Placental epithelial cell (primary cell): ENCODE results near the gene PTGES3L. TPM values are rescaled to one million over a fixed set of nuclear protein-coding genes. Genes with fewer than 3 reads are reported as not detected.

Experiments used
- small RNA-seq: library from RNA; depleted of rRNA; stranded (forward); fragments of <200 nt; gene quantifications from one replicate; pipeline ENCODE3, GENCODE V24; 2012
- total RNA-seq: library from RNA; depleted of rRNA; stranded (reverse); fragments of >200 nt; gene quantifications from 2 replicates; pipeline ENCODE4 v1.2.3, GENCODE V29; 2012

The PTGES3L gene
- total RNA-seq: under 0.01 and 0.87 TPM in 2 replicates

DNA sequence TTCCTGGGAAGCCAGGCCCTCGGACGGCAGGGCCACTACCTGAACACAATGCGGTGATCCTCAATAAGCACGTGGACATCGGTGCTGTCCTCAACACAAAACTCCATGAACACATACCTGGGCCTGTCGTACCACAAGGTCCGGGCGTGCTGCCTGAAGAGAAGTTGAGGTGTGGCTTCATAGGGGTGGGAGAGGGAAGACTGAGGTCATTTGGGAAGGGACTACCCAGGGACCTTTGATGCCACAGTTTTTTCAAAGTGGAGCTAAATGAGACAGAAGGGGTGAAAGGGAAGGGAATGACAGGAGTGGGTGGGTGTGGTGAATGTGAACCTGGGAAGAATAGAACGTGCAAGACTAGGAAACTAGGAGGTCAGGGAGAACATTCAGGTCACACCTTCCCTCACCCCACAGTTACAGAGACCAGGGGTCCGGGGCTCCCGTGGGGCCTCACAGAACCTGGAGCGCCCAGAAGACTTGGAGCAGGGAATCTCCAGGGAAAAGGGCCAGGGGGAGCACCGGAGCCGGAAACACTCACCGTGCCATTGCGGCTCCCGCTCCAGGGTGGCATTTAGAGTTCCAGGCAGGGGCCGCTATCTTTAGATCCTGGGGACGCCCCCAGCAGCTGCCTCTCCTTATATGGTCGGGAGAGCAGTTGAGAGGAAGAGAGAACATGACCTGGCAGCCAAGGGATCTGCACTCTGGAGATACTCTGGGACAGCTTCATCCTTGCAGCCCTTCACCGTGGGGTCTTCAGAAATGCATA is at the start of gene PTGES3L:
Gene PTGES3L, minus strand, starts transcription at position 570 of the 763 bp plus-strand sequence. Its CDS starts 27 bp downstream, at position 543.

DNA sequence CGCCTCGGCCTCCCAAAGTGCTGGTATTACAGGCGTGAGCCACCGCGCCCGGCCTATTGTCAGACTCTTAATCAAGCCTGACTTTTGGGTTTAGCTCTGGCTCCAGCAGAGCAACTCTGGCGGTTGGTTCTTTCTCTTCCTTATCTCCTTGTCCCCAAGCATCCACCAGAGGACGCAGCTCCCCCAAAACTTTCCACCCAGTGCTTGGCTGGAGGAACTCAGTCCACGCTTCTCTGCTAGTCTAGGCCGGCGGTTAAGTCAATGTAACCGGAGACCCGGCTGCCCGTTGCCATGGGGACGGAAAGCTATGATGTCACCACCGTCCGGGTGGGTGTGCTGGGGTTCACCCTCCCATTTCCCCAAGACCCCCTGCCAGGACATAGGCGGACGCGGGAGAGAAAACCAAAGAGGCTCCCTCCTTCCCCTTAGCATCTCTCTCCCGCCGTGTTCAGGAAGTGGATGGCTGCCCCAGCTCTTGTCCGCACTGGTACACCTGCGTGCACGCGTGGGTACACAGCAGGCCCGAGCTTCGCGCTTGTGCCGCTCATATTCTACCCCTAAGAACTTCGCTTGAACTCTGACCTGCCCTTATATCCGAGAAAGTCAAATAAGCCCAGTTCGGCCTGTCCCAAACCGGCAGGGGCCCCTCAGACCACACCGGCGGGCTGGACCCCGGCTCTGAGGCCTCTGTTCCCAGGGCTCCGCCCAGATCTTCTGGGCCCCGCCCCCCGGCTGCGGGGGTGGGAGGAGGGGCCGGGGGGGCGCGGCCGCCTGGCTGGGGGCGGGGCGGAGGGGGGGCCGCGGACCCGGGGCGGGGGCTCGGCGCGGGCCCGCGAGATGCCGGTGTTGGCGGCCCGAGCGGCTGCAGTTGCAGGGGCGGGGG is 44.8 kb upstream of the PTGES3L start, which contains the start of gene RND2:
Gene RND2, plus strand, starts transcription at position 825 of the 883 bp plus-strand sequence. CDS start 117 bp downstream, outside the sequence.

GRCh38 chr17:43021741-43022512 is 42.0 kb upstream of the PTGES3L start, which contains the start of gene VAT1:
Gene VAT1 (minus strand): TSS chr17:43022385. CDS start chr17:43022322, 63 bp downstream.

GRCh38 chr17:43006639-43007551 is 27.0 kb upstream of the PTGES3L start, which contains the start of gene IFI35:
Gene IFI35 (plus strand): TSS chr17:43006784. CDS start chr17:43006948, 164 bp downstream.

GRCh38 chr17:42997984-42998938 is 18.4 kb upstream of the PTGES3L start, which contains the start of gene RPL27:
Gene RPL27 (plus strand): TSS chr17:42998419. CDS start chr17:42998751, 332 bp downstream.

DNA sequence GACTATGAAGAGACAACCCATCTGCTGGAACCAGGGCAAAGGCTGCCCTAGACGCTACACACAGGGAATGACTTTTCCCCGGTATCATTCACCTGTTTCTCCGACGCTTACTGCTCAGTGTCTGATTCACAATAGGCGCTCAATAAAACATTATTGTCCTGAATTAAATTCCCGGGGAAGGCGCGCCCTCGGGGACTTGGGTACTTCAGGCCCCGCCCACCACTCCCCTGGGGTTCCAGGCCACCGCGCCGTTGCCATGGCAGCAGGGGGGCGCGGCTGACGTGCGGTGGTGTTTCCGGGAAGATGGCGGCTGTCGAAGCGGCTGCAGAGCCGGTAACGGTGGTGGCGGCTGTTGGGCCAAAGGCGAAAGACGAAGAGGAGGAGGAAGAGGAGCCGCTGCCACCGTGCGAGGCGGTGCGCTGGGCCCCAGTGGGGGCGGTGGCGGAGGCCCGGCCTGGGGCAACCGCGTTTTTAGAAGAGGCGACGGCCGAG is 440 bp upstream of the PTGES3L start, which contains the start of gene RUNDC1:
Gene RUNDC1, plus strand, starts transcription at position 292 of the 492 bp plus-strand sequence. Its CDS starts 12 bp downstream, at position 304.

DNA sequence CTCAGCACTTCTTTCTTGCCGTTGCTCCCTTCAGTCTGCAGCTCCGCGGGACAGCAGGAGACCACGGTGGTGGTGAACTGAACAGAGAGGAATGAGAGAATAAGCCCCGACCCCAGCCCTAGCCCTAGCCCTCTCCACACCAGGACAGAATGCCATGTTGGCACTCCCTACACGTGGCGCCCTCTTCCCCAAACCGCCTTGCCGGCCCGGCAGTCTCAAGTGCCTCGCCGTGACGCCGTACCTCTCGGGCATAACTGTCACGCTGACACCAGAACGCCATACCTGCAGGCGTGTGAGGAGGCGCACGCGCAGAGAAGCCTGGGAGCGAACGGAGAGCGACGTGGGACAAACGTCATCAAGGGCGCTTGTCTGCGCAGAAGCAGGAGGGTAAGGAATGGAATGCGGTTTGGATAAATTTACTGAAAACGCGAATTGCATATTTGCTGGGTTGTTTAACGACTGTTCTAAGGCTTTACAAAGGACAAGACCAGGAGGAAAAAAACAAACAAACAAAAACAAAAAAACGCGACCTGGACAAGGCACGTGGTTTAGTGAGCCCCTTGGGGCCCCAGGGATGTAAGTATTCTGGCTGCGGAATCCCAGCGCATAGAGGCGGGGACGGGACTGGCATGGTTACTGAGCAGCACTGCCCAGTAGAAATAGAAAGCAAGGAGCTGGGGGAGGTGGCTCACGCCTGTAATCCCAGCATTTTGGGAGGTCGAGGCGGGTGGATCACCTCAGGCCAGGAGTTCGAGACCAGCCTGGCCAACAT is 15.5 kb downstream of the PTGES3L start, which contains the start of gene AARSD1:
Gene AARSD1, minus strand, starts transcription at position 294 of the 772 bp plus-strand sequence. Its CDS starts 14 bp downstream, at position 280.

Small RNA genes within 50 kb of the gene (small RNA-seq; reads per million reads assigned to genes)
- gene AARSD1: not detected
- gene RF00561: 0.12 reads per million

Other genes starting within 250 kb of the PTGES3L start
- gene EZH1, start 235.0 kb downstream of the PTGES3L start, total RNA-seq: 11.4 and 16.9 TPM in 2 replicates
- gene RAMP2, start 218.9 kb downstream of the PTGES3L start, total RNA-seq: 0.79 TPM in 1 of 2 replicates, not detected in the other
- 58.5 and 77.0 TPM in 2 replicates for gene VPS25, start 206.6 kb downstream of the PTGES3L start, total RNA-seq
- 0.33 and 0.39 TPM in 2 replicates for gene WNK4, start 199.5 kb downstream of the PTGES3L start, total RNA-seq
- gene COA3, start 181.4 kb downstream of the PTGES3L start, total RNA-seq: 55.4 and 63.7 TPM in 2 replicates
- gene CNTD1, start 181.2 kb downstream of the PTGES3L start, total RNA-seq: 0.79 TPM in 1 of 2 replicates, not detected in the other
- gene BECN1, start 155.8 kb downstream of the PTGES3L start, total RNA-seq: 71.1 and 81.1 TPM in 2 replicates
- gene PSME3, start 146.7 kb downstream of the PTGES3L start, total RNA-seq: 67.5 and 83.7 TPM in 2 replicates
- 0.79 and 1.1 TPM in 2 replicates for gene AOC2, start 135.5 kb downstream of the PTGES3L start, total RNA-seq
- gene AOC3, start 128.9 kb downstream of the PTGES3L start, total RNA-seq: under 0.01 TPM in 2 replicates
- not detected in 2 replicates for gene G6PC1, start 79.3 kb downstream of the PTGES3L start, total RNA-seq
- gene AARSD1, start 15.6 kb downstream of the PTGES3L start, total RNA-seq: 17.7 and 22.2 TPM in 2 replicates
- gene RUNDC1, start 485 bp upstream of the PTGES3L start, total RNA-seq: 9.8 and 10.4 TPM in 2 replicates
- 745 and 1,184 TPM in 2 replicates for gene RPL27, start 18.3 kb upstream of the PTGES3L start, total RNA-seq
- 8.2 and 8.5 TPM in 2 replicates for gene IFI35, start 26.7 kb upstream of the PTGES3L start, total RNA-seq
- gene VAT1, start 42.3 kb upstream of the PTGES3L start, total RNA-seq: 77.5 and 82.8 TPM in 2 replicates
- under 0.01 and 0.33 TPM in 2 replicates for gene RND2, start 45.2 kb upstream of the PTGES3L start, total RNA-seq
- gene BRCA1, start 145.3 kb upstream of the PTGES3L start, total RNA-seq: 8.2 and 10.6 TPM in 2 replicates
- 84.0 and 107 TPM in 2 replicates for gene NBR1, start 191.1 kb upstream of the PTGES3L start, total RNA-seq
- gene TMEM106A, start 231.8 kb upstream of the PTGES3L start, total RNA-seq: 4.3 and 10.6 TPM in 2 replicates
- gene CCDC200, start 248.5 kb upstream of the PTGES3L start, total RNA-seq: not detected in 2 replicates